Ammon's horn (tissue), 1 donor: ENCODE measurements around the gene PSMD3.
"Not testable (repeated sequence)": the region's sequence is repeated elsewhere in the genome, so short reads cannot be mapped to it uniquely, and the experiment has no call there.

Source experiments
- DNase-seq: peaks from one replicate; pipeline ENCODE4 v3.0.0-alpha.2; 2016; ENCODE audit warnings: low spot score

PSMD3 gene

GRCh38 chr17:39997543-39997942 is 16.9 kb downstream of the PSMD3 start:
- DNase-seq, result no peak

GRCh38 chr17:39999067-39999466 is 18.5 kb downstream of the PSMD3 start:
- no peak for DNase-seq

- no peak for DNase-seq
Observed at GRCh38 chr17:40000161-40000560, 19.6 kb downstream of the PSMD3 start.

GRCh38 chr17:40001335-40001734 is 20.7 kb downstream of the PSMD3 start:
- DNase-seq, result not testable (repeated sequence)

GRCh38 chr17:40004072-40004471 is 23.5 kb downstream of the PSMD3 start:
- DNase-seq, result no peak

GRCh38 chr17:40004712-40005111 is 24.1 kb downstream of the PSMD3 start:
- no peak for DNase-seq

- no peak for DNase-seq
Observed at GRCh38 chr17:40005520-40005919, 24.9 kb downstream of the PSMD3 start.

- not testable (repeated sequence) for DNase-seq
Observed at GRCh38 chr17:40010946-40011500, 30.4 kb downstream of the PSMD3 start.

GRCh38 chr17:40012017-40012647 is 31.5 kb downstream of the PSMD3 start:
- not testable (repeated sequence) for DNase-seq

GRCh38 chr17:40014375-40014980 is 33.9 kb downstream of the PSMD3 start:
- DNase-seq, result no peak

- DNase-seq, result no peak
Observed at GRCh38 chr17:40015005-40015997, 34.7 kb downstream of the PSMD3 start, which contains the start of gene CSF3. Gene CSF3 (plus strand): TSS chr17:40015440. CDS start chr17:40015475, 35 bp downstream.

- no peak for DNase-seq
Observed at GRCh38 chr17:40015998-40016985, 35.7 kb downstream of the PSMD3 start.

GRCh38 chr17:40017422-40018080 is 36.9 kb downstream of the PSMD3 start:
- DNase-seq, result no peak

- no peak for DNase-seq
Observed at GRCh38 chr17:40018211-40019121, 37.9 kb downstream of the PSMD3 start.

GRCh38 chr17:40019140-40019991 is 38.8 kb downstream of the PSMD3 start:
- no peak for DNase-seq

GRCh38 chr17:40020146-40020545 is 39.5 kb downstream of the PSMD3 start:
- no peak for DNase-seq

- no peak for DNase-seq
Observed at GRCh38 chr17:40021451-40021971, 40.9 kb downstream of the PSMD3 start.

GRCh38 chr17:40022497-40022896 is 41.9 kb downstream of the PSMD3 start:
- no peak for DNase-seq
